Endothelial cell of umbilical vein (primary cell): ENCODE data around the gene NEDD4L. TPM values are rescaled to one million over a fixed set of nuclear protein-coding genes. Genes with fewer than 3 reads are reported as not detected.

Experiments used
- BruUV-seq: library from RNA; stranded (reverse); fragments of 400-500 nt; replicated peaks from 2 replicates; lab custom pipeline; 2021; lab: Mats Ljungman, UMichigan
- CTCF ChIA-PET: fragments of 300-600, 350-600 bp; sonication (Branson Sonifier 250); formaldehyde crosslinking; loops from one replicate; lab custom pipeline; 2021; ENCODE audit warnings: antibody characterized with exemption, inconsistent platforms; lab: Charles Lee
- POLR2A ChIA-PET: fragments of 300-600, 350-600 bp; sonication (Branson Sonifier 250); formaldehyde crosslinking; loops from one replicate; lab custom pipeline; 2021; ENCODE audit warnings: antibody characterized with exemption, inconsistent platforms; lab: Charles Lee
- DNase-seq: peaks from one replicate; pipeline ENCODE4 v3.0.0-alpha.2; 2011; ENCODE audit warnings: low read depth, low spot score
- FAIRE-seq: peaks from 2 replicates; lab custom pipeline; 2011; peaks lifted over from hg19 to GRCh38; lab: Jason Lieb, UNC
- H2AFZ ChIP-seq: 2 replicates; pipeline ENCODE4 v1.6.0; 2012; ENCODE audit warnings: low read depth, low read length, control low read depth, inconsistent platforms
- H3K27ac ChIP-seq: 2 replicates; pipeline ENCODE4 v1.5.1; 2011; ENCODE audit warnings: low read depth, mild to moderate bottlenecking, control low read depth, low read length, moderate library complexity; ENCODE audit not compliant: insufficient read depth
- H3K27me3 ChIP-seq, 2 experiments: 2 replicates each; pipeline versions ENCODE4 v1.6.0 to v1.6.1; 2011; ENCODE audit warnings: low read length in 2 of 2, mixed read lengths in 1 of 2; ENCODE audit not compliant: control insufficient read depth in 2 of 2, insufficient read depth in 2 of 2
- H3K36me3 ChIP-seq, 2 experiments: 2 replicates in 1 of 2; 3 replicates in 1 of 2; pipeline ENCODE4 v1.5.1; 2011; ENCODE audit warnings: low read length in 2 of 2, mild to moderate bottlenecking in 1 of 2, moderate library complexity in 1 of 2; ENCODE audit not compliant: control insufficient read depth in 2 of 2, insufficient read depth in 2 of 2; ENCODE audit errors: extremely low read depth in 1 of 2
- H3K4me1 ChIP-seq: 3 replicates; pipeline ENCODE4 v1.5.1; 2011; ENCODE audit warnings: mild to moderate bottlenecking, low read length; ENCODE audit not compliant: control insufficient read depth, insufficient read depth; ENCODE audit errors: extremely low read depth
- H3K4me2 ChIP-seq: 2 replicates; pipeline ENCODE4 v1.6.1; 2011; ENCODE audit warnings: low read length, control low read depth, mixed read lengths; ENCODE audit not compliant: insufficient read depth
- H3K4me3 ChIP-seq, 3 experiments: fragments of 200-600 bp in 1 of 3; sonication (generic), shearing (Covaris generic) in 1 of 3; replicated peaks in 1 of 3; 2 replicates each; pipeline ENCODE4 v1.5.1; 2011 to 2016; ENCODE audit warnings: control low read depth in 3 of 3, low read length in 3 of 3, mild to moderate bottlenecking in 2 of 3, inconsistent platforms in 1 of 3, low read depth in 1 of 3, moderate library complexity in 1 of 3; ENCODE audit not compliant: insufficient read depth in 1 of 3
- H3K79me2 ChIP-seq: 2 replicates; pipeline ENCODE4 v1.6.0; 2012; ENCODE audit warnings: low read length, inconsistent platforms; ENCODE audit not compliant: control insufficient read depth, insufficient read depth
- H3K9ac ChIP-seq: replicated peaks from 2 replicates; pipeline ENCODE3; 2011; ENCODE audit warnings: low read length, control low read depth; ENCODE audit not compliant: insufficient read depth; ENCODE audit errors: extremely low read depth
- H3K9me1 ChIP-seq: replicated peaks from 3 replicates; pipeline ENCODE4 v1.6.0; 2011; ENCODE audit warnings: mild to moderate bottlenecking, low read length; ENCODE audit not compliant: control insufficient read depth, insufficient read depth; ENCODE audit errors: extremely low read depth
- H3K9me3 ChIP-seq: replicated peaks from 2 replicates; pipeline ENCODE4 v1.5.1; 2012; ENCODE audit warnings: low read length, inconsistent platforms; ENCODE audit not compliant: control insufficient read depth, insufficient read depth
- H4K20me1 ChIP-seq: replicated peaks from 2 replicates; pipeline ENCODE3; 2011; ENCODE audit warnings: mild to moderate bottlenecking, low read length; ENCODE audit not compliant: control insufficient read depth, insufficient read depth; ENCODE audit errors: extremely low read depth
- CTCF ChIP-seq, 2 donors: IDR thresholded peaks; 1 replicate in 1 of 2; 2 replicates in 1 of 2; pipeline ENCODE4 v1.5.1; 2011; ENCODE audit warnings: low read length in 2 of 2, mild to moderate bottlenecking in 2 of 2, moderate library complexity in 2 of 2, control low read depth in 1 of 2, inconsistent platforms in 1 of 2, low read depth in 1 of 2; ENCODE audit not compliant: insufficient read depth in 1 of 2; ENCODE audit errors: extremely low read depth in 1 of 2
- EZH2 ChIP-seq: IDR thresholded peaks from 2 replicates; pipeline ENCODE4 v1.6.1; 2012; ENCODE audit warnings: borderline replicate concordance, low read depth, mild to moderate bottlenecking, moderate library complexity, low read length, inconsistent platforms; ENCODE audit not compliant: severe bottlenecking
- FOS ChIP-seq: IDR thresholded peaks from 2 replicates; pipeline ENCODE4 v1.6.1; 2011; ENCODE audit warnings: mild to moderate bottlenecking, low read length, moderate library complexity, borderline replicate concordance; ENCODE audit not compliant: insufficient read depth
- GATA2 ChIP-seq: IDR thresholded peaks from 2 replicates; pipeline ENCODE4 v1.7.0; 2011; ENCODE audit warnings: low read depth, mild to moderate bottlenecking, moderate library complexity, mixed read lengths, low read length; ENCODE audit not compliant: insufficient read length, insufficient read depth
- JUN ChIP-seq: IDR thresholded peaks from 2 replicates; pipeline ENCODE4 v1.6.1; 2011; ENCODE audit warnings: borderline replicate concordance, low read depth; ENCODE audit not compliant: insufficient read length, insufficient read depth
- MAX ChIP-seq: IDR thresholded peaks from 2 replicates; pipeline ENCODE4 v1.6.1; 2011; ENCODE audit not compliant: insufficient read depth, insufficient read length
- MYC ChIP-seq: IDR thresholded peaks from one replicate; pipeline ENCODE4 v1.6.1; 2011; ENCODE audit warnings: mild to moderate bottlenecking, low read depth, low read length
- POLR2A ChIP-seq: IDR thresholded peaks from 2 replicates; pipeline ENCODE4 v1.6.1; 2012; ENCODE audit warnings: low read depth, mild to moderate bottlenecking, control low read depth, low read length
- POLR2AphosphoS5 ChIP-seq: IDR thresholded peaks from 2 replicates; pipeline ENCODE4 v1.6.1; 2012; ENCODE audit warnings: low read depth, mild to moderate bottlenecking, control low read depth, low read length, moderate library complexity; ENCODE audit not compliant: insufficient read depth
- dilution Hi-C: fragments of 300-500 bp; cut with MboI; formaldehyde crosslinking; loops from one replicate; pipeline ENCODE4 v1.15.0; 2019; ENCODE audit warnings: low sequenced_read_pairs; ENCODE audit not compliant: extremely low pct_ligation_motif_present
- intact Hi-C: fragments of 100-400 bp; cut with micrococcal nuclease; formaldehyde crosslinking; loops from one replicate; pipeline ENCODE4 v1.10.0; 2022
- polyA plus RNA-seq, 4 experiments: library from polyadenylated mRNA; depleted of rRNA in 3 of 4; stranded (reverse) in 3 of 4; unstranded in 1 of 4; fragments of >200 nt; gene quantifications; 2 replicates each; pipeline versions ENCODE4 v1.2.1 to v1.2.3, GENCODE V29; 2011 to 2012; ENCODE audit warnings: missing spikeins in 1 of 4
- total RNA-seq: library from RNA; stranded (reverse); gene quantifications from 2 replicates; pipeline ENCODE4 v1.2.3, GENCODE V29; 2021

The NEDD4L gene
- total and polyA plus RNA-seq, 2 donors (not counting 3 experiments of a cell fraction or from before 2014, with no cell fraction given), result 20.5 to 78.9 TPM

- DNase-seq, result no peak
- CTCF ChIA-PET, result interaction anchor here (0.6 kb wide), 1 partner anchor 88 kb away, joined by 3 read pairs; no protein-coding TSS in a partner anchor
- POLR2A ChIA-PET, result no interaction called here
- no peak overlapping the region for H3K27ac ChIP-seq
- peaks cover 3% of the 10 kb centered on the region for H3K4me1 ChIP-seq
- no peaks in the 10 kb centered on the region for H3K27me3 ChIP-seq
- H3K4me3 ChIP-seq, result no peak overlapping the region
- H2AFZ ChIP-seq, result no peak overlapping the region
- H3K9me3 ChIP-seq, result no peaks in the 10 kb centered on the region
- TF ChIP-seq CTCF (IDR thresholded peaks at IDR 0.05; ENCODE audit: extremely low read depth in 1 of 2, insufficient read depth in 1 of 2, low read depth in 1 of 2, low read length in 2 of 2) (no peak), GATA2 (no peak), JUN (no peak), POLR2AphosphoS5 (no peak), MYC (no peak), POLR2A (no peak), FOS (no peak), EZH2 (no peak), MAX (no peak)
- no TSS peak for BruUV-seq
- H3K36me3 ChIP-seq, result no peaks in the 10 kb centered on the region
- H3K9ac ChIP-seq, result no peak overlapping the region
- H3K79me2 ChIP-seq, result no peaks in the 10 kb centered on the region
- FAIRE-seq, result no peak
- no peaks in the 10 kb centered on the region for H4K20me1 ChIP-seq
- intact Hi-C loops, result loop anchor here (5.0 kb wide), 1 partner anchor 258 kb away; no protein-coding TSS in a partner anchor
- H3K4me2 ChIP-seq, result no peak overlapping the region
- H3K9me1 ChIP-seq, result no peaks in the 10 kb centered on the region
- dilution Hi-C loops, result no loop called here
These were observed 190.3 kb downstream of the NEDD4L start for GRCh38 chr18:58234359-58234741.
